ENCODE data around the gene ITCH.
A peak's percentile ranks its signal among the peaks of the same experiment; 100 is the strongest.

Gene ITCH

DNA sequence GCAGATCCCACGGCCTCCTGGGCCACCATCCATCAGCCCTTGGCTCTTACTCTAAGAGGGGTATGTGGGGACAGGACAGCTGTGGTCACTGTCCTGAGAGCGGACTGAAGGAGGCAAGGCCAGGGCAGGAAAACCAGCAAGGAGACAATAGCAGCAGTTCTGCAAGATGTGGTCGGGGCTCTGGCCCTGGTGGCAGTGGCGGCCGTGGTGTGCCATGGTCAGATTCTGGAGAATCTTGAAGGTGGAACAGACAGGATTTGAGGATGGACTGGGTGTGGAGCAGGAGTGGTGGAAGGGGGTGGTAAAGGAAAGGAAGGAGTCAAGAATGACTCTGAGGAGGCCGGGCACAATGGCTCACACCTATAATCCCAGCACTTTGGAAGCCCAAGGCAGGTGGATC is 189.5 kb downstream of the ITCH start:
- no peak for DNase-seq (ENCODE audit: low spot score)

DNA sequence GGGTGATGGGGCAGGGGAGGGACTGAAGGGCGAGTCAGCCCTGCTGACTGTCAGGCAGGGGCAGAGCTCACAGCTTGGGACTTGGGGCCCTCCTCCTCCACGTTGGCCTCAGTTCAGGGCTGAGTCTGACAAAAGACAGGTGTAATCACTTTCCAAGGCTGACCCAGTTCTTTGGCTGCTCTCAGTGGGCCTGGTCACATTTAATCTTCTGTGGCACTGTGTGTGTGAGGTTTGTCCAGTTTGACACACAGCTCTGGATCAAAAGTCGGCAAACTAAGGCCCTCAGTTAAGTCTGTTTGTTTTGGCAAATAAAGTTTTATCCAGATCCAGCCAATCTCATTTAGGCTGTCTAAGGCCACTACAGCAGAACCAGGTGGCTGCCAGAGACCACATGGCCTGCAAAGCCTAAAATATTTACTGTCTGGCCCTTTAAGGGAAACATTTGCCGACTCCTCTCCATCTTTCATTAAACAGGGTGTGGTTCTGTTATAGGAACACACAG is 190.3 kb downstream of the ITCH start:
- DNase-seq (ENCODE audit: low spot score) = no peak

DNA sequence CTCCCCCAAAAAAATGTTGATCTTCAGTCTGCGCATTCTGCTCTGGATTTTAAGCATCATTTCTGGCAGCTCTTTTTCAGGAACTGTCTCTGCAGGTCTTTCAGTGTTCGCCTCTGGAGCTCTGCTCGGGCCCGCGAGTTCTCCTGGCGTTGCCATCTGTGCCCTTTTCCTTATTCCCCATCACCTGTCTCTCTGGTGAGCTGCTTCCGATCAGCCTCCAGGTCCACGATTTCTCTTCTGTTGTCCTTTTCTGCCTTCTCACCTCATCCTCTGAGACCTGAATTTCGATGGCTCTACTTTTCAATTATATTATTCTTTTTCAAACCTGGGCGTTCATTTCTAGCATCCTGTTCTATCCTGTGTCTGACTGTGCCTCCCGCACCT is 194.9 kb downstream of the ITCH start:
- no peak for DNase-seq (ENCODE audit: low spot score)

DNA sequence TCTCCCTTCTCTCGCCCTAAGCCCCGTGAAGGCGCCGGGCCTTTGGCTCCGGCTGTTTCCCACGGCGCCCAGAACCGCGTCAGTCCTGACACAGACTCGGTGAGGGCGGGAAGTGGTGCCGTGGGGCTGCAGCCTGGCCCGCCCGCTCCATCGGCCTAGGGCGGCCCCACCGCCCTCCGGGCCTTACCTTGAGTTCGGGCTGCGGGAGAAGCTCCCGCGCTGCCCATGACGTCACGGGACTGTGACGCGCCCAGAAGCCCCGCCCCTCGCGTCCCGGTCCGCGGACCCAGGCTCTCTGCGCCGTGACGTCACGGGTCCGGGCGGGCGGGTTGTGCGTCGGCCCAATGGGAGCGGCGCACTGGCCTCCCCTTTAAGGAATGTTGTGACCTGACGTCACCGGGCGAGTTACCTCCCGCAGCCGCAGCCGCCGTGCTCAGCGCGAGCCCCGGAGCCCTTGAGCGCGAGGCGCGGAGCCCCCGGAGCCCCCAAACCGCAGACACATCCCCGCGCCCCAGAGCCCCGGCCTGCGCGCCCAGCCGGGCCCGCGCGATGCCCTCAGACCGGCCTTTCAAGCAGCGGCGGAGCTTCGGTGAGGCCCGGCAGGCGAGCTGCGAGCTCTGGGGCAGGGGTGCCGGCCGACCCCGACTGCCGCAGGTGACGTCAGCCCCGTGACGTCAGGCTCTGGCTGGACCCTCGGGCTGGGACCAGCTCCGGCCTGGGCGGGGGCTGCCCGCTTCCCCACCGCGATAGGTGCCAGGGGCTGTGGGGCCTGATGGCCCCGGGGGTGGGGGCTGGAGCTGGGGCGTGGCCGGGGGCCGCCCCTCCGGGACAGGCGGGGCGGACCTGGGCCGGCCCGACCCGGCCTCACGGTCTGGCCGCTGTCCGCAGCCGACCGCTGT is 195.5 kb downstream of the ITCH start, which contains the start of gene MAP1LC3A:
TSS of gene MAP1LC3A (plus strand) at position 399 of the 899 bp plus-strand sequence. CDS start at position 550, 151 bp downstream.
- peak; percentile 95 for DNase-seq (ENCODE audit: low spot score)

DNA sequence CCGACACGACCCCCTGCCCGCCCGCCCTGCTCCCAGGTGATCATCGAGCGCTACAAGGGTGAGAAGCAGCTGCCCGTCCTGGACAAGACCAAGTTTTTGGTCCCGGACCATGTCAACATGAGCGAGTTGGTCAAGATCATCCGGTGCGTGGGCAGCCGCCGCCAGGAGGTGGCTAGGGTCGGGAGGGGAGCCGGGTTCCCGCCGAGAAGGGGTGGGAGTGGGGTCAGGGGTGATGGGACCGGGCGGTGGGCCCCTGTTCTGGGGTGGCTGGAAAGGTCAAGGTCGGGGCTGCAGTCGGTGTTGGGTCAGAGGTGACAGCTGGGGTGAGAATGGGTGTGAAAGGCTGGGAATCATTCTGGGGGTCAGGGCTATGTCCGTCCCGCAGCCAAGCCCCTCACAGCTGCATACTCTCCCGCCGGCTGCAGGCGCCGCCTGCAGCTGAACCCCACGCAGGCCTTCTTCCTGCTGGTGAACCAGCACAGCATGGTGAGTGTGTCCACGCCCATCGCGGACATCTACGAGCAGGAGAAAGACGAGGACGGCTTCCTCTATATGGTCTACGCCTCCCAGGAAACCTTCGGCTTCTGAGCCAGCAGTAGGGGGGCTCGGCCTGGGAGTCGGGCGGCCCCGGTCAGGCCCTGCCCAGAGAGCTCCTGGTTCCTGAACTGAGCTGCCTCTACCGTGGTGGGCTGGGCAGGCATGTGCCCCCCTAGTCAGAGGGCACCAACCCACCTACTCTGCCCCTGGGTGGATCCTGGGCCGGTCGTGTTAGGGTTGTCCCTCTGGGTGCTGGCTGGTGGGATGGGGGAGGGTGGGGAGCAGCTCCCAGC is 196.5 kb downstream of the ITCH start:
- DNase-seq (ENCODE audit: low spot score) = no peak

DNA sequence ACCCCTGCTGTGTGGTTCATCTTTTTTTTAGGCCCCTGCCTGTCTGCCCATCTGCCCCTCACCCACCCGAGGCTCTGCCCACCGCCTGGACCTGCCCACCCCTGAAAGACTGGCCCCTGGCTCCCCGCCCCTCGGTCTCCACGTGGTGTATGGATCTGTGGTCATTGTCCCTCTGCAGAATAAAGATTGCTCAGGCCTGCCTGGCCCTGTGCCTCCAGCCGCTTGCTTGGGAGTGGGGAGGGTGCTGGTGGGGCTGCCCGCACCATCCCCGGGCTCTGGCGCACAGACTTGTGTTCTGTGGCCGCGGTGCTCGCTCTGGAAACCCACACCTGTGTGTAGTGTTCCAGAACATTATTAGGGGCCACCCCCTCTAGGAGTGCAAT is 197.1 kb downstream of the ITCH start:
- peak; percentile 66 for DNase-seq (ENCODE audit: low spot score)

DNA sequence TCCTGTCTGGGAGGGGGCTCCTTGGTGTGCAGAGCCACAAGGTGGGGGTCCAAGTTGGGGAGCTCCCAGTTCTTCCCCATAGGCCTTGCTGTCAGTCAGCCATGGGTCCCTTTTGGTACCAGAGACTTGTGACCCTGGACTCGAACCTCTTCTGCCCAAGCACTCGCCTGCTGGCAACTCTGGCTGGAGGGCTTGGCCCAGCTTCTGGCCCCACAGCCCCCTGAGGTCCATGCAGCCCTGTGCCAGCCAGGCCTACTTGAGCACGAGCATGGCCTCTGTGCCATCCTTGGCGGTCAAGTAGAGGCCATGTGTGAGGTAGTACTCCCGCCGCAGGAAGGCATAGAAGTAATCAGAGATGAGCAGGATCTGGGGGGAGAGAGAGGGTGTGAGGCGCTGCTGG is 197.5 kb downstream of the ITCH start:
- no peak for DNase-seq (ENCODE audit: low spot score)
